Fibroblast of lung (primary cell): ENCODE data around the gene CELF5.

ENCODE experiments used
- EZH2 ChIP-seq: IDR thresholded peaks from 2 replicates; pipeline ENCODE4 v1.5.1; 2012; ENCODE audit warnings: low read length, control low read depth, mild to moderate bottlenecking; ENCODE audit errors: missing control alignments
- TF ChIP-seq, protein P1 (sequence below), 2 donors: IDR thresholded peaks in 1 of 2; conservative IDR thresholded peaks in 1 of 2; 1 replicate in 1 of 2; 2 replicates in 1 of 2; pipeline ENCODE4 v1.5.1; 2011 to 2012; ENCODE audit warnings: low read length in 2 of 2, control low read depth in 1 of 2, inconsistent platforms in 1 of 2, low read depth in 1 of 2, mild to moderate bottlenecking in 1 of 2

DNA sequence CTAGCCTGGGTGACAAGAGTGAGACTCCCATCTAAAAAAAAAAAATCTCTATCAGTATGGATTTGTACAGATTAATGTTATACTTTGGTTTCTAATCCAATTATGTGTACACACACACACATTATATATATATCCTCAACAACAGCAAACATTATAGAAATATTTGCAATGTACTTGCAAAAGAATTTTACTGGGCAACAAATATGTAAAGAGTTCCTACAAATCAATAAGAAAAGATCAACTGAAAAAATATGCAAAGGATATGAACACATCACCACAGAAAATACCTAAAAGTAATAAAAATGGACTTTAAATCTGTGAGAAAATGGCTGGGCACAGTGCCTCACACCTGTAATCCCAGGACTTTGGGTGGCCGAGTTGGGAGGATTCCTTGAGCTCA is 101.0 kb downstream of the CELF5 start:
- TF ChIP-seq, protein P1, sequence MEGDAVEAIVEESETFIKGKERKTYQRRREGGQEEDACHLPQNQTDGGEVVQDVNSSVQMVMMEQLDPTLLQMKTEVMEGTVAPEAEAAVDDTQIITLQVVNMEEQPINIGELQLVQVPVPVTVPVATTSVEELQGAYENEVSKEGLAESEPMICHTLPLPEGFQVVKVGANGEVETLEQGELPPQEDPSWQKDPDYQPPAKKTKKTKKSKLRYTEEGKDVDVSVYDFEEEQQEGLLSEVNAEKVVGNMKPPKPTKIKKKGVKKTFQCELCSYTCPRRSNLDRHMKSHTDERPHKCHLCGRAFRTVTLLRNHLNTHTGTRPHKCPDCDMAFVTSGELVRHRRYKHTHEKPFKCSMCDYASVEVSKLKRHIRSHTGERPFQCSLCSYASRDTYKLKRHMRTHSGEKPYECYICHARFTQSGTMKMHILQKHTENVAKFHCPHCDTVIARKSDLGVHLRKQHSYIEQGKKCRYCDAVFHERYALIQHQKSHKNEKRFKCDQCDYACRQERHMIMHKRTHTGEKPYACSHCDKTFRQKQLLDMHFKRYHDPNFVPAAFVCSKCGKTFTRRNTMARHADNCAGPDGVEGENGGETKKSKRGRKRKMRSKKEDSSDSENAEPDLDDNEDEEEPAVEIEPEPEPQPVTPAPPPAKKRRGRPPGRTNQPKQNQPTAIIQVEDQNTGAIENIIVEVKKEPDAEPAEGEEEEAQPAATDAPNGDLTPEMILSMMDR (conservative IDR thresholded peaks at IDR 0.05 in 1 of 2, IDR thresholded peaks at IDR 0.05 in 1 of 2; ENCODE audit: low read depth in 1 of 2, low read length in 2 of 2), result no peak
- TF ChIP-seq EZH2, result no peak
